HepG2 (cell line): ENCODE data around the gene PLK3. TPM values are rescaled to one million over a fixed set of nuclear protein-coding genes. Genes with fewer than 3 reads are reported as not detected.

Experiments used
- AHR ChIP-seq: IDR thresholded peaks from 2 replicates; pipeline ENCODE4 v1.6.1; 2018; ENCODE audit warnings: missing genetic modification reagents, missing compliant biosample characterization
- BORCS8-MEF2B ChIP-seq: sonication (generic); formaldehyde crosslinking; IDR thresholded peaks from 2 replicates; pipeline ENCODE4 v1.8.0; 2022; ENCODE audit warnings: mild to moderate bottlenecking, missing genetic modification reagents
- GZF1 ChIP-seq: sonication (generic); formaldehyde crosslinking; IDR thresholded peaks from 2 replicates; pipeline ENCODE4 v1.5.1; 2020; ENCODE audit warnings: mild to moderate bottlenecking, missing genetic modification reagents
- HMGA1 ChIP-seq: sonication (generic); formaldehyde crosslinking; conservative IDR thresholded peaks from 2 replicates; pipeline ENCODE4 v1.4.0; 2020; ENCODE audit warnings: missing genetic modification reagents
- ISL2 ChIP-seq: sonication (generic); formaldehyde crosslinking; IDR thresholded peaks from 2 replicates; pipeline ENCODE4 v1.5.0; 2020; ENCODE audit warnings: missing genetic modification reagents
- KMT2B ChIP-seq: IDR thresholded peaks from 2 replicates; pipeline ENCODE4 v1.6.1; 2016; ENCODE audit warnings: missing genetic modification reagents, missing compliant biosample characterization
- MAFK ChIP-seq, 2 experiments: IDR thresholded peaks in 1 of 2; conservative IDR thresholded peaks in 1 of 2; 2 replicates each; pipeline ENCODE4 v1.6.1; 2011; ENCODE audit warnings: improper control_type of control experiment in 2 of 2, low read length in 2 of 2
- MIER3 ChIP-seq: IDR thresholded peaks from 2 replicates; pipeline ENCODE4 v1.6.1; 2016; ENCODE audit warnings: missing compliant biosample characterization, borderline replicate concordance
- NRL ChIP-seq: sonication (generic); formaldehyde crosslinking; IDR thresholded peaks from 2 replicates; pipeline ENCODE4 v1.5.0; 2020; ENCODE audit warnings: missing genetic modification reagents, mild to moderate bottlenecking, moderate library complexity, borderline replicate concordance
- PHF5A ChIP-seq: IDR thresholded peaks from one replicate; pipeline ENCODE4 v1.6.1; 2018; ENCODE audit warnings: low read depth, missing genetic modification reagents; ENCODE audit not compliant: unreplicated experiment
- SAP130 ChIP-seq: IDR thresholded peaks from 2 replicates; pipeline ENCODE4 v1.6.1; 2016; ENCODE audit warnings: low read depth
- SETDB1 ChIP-seq: sonication (generic); formaldehyde crosslinking; IDR thresholded peaks from 2 replicates; pipeline ENCODE4 v1.5.1; 2020; ENCODE audit warnings: missing genetic modification reagents, mild to moderate bottlenecking, borderline replicate concordance
- SRY ChIP-seq: sonication (generic); formaldehyde crosslinking; IDR thresholded peaks from 2 replicates; pipeline ENCODE4 v1.8.0; 2022; ENCODE audit warnings: mild to moderate bottlenecking, missing genetic modification reagents
- TMF1 ChIP-seq: sonication (generic); formaldehyde crosslinking; IDR thresholded peaks from 2 replicates; pipeline ENCODE4 v1.8.1; 2022; ENCODE audit warnings: low read depth, missing genetic modification reagents
- ZFX ChIP-seq: sonication (generic); formaldehyde crosslinking; IDR thresholded peaks from 2 replicates; pipeline ENCODE4 v1.4.0; 2020; ENCODE audit warnings: mild to moderate bottlenecking, low read depth, missing genetic modification reagents, moderate library complexity
- ZIK1 ChIP-seq: sonication (generic); formaldehyde crosslinking; IDR thresholded peaks from 2 replicates; pipeline ENCODE4 v1.5.0; 2020; ENCODE audit warnings: mild to moderate bottlenecking, low read depth, missing genetic modification reagents, borderline replicate concordance
- ZNF121 ChIP-seq: sonication (generic); formaldehyde crosslinking; IDR thresholded peaks from 2 replicates; pipeline ENCODE4 v1.5.0; 2020; ENCODE audit warnings: mild to moderate bottlenecking, missing genetic modification reagents
- ZNF563 ChIP-seq: sonication (generic); formaldehyde crosslinking; IDR thresholded peaks from 2 replicates; pipeline ENCODE4 v1.8.0; 2022; ENCODE audit warnings: mild to moderate bottlenecking, moderate library complexity, missing genetic modification reagents
- ZNF766 ChIP-seq: sonication (generic); formaldehyde crosslinking; IDR thresholded peaks from 2 replicates; pipeline ENCODE4 v1.5.0; 2020; ENCODE audit warnings: missing genetic modification reagents, borderline replicate concordance
- ZNF780A ChIP-seq: sonication (generic); formaldehyde crosslinking; IDR thresholded peaks from 2 replicates; pipeline ENCODE4 v1.8.0; 2022; ENCODE audit warnings: mild to moderate bottlenecking, missing genetic modification reagents, moderate library complexity
- ZXDC ChIP-seq: sonication (generic); formaldehyde crosslinking; IDR thresholded peaks from 2 replicates; pipeline ENCODE4 v1.5.0; 2020; ENCODE audit warnings: mild to moderate bottlenecking, missing genetic modification reagents
- polyA plus RNA-seq, 8 experiments: library from polyadenylated mRNA; depleted of rRNA in 3 of 8; stranded (reverse) in 7 of 8; unstranded in 1 of 8; fragments of >200 nt; fragmentation: Illumina TruSeq in 4 of 8; extraction: Trizol in 4 of 8; gene quantifications; 2 replicates each; pipeline versions ENCODE4 v1.2.1 to v1.2.3, GENCODE V29; 2011 to 2016; ENCODE audit warnings: low read depth in 4 of 8, missing spikeins in 1 of 8, mixed read lengths in 1 of 8; ENCODE audit not compliant: insufficient read depth in 1 of 8
- total RNA-seq, 5 experiments: library from RNA; depleted of rRNA; stranded (reverse); fragments of >200 nt; fragmentation: Illumina TruSeq; extraction: Trizol; gene quantifications; 2 replicates each; pipeline ENCODE4 v1.2.3, GENCODE V29; 2016; ENCODE audit warnings: low read depth in 1 of 5
- TF ChIP-seq, protein P1 (sequence below): sonication (generic); formaldehyde crosslinking; IDR thresholded peaks from 2 replicates; pipeline ENCODE4 v1.9.0; 2021; ENCODE audit warnings: missing genetic modification reagents, mild to moderate bottlenecking, borderline replicate concordance
- TF ChIP-seq, protein P2 (sequence below): sonication (generic); formaldehyde crosslinking; IDR thresholded peaks from 2 replicates; pipeline ENCODE4 v1.4.0; 2020; ENCODE audit warnings: missing genetic modification reagents

PLK3 gene
- total and polyA plus RNA-seq, 2 of the 13 experiments (the other 11 are each of a cell fraction or from before 2014, with no cell fraction given), result 9.8 to 16.9 TPM

DNA sequence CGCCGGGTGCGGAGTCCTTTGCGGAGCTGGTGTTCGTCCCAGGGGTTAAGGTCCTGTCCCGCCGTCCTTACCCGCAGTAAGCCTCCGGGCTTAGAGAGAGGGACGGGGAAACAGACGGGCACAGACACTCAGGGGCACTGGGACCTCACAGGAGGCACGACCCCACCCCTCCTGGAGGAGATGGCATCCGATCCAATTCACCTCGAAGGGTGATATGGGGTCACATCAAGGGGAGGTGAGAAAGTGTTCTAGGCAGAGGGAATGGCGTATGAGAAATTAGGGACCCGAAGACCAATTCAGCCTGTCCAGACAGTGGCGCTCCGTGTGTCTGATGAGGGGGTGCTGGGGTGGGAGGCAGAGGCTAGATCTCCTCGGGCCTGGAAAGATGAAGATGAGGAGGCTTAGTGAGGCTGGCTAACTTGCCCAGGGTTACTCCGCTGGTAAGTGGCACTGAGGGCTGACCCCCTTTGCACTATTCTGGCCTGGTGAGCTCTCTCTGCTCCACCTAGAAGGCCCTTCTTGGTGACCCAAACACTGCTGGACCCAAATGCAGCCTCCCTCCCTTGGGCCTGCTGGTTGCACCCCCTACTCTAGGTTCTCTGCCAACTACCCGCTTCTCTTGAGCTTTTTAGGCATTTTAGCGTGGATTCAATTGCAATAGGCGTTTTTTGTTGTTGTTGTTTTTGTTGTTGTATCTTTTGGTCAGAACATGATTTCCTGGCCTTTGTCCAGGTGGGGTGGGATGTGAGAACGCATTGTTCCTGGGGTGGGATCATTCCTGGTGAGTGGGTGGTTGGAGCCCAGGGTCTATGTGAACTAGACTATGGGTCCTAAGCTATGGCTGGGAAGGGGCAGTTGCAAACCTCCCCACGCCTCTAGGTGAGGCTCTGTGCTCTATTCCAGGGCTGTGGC is 20.4 kb downstream of the PLK3 start (continued):
- TF ChIP-seq TMF1 (CRISPR knock-in tag), result no peak
- TF ChIP-seq, protein P1, sequence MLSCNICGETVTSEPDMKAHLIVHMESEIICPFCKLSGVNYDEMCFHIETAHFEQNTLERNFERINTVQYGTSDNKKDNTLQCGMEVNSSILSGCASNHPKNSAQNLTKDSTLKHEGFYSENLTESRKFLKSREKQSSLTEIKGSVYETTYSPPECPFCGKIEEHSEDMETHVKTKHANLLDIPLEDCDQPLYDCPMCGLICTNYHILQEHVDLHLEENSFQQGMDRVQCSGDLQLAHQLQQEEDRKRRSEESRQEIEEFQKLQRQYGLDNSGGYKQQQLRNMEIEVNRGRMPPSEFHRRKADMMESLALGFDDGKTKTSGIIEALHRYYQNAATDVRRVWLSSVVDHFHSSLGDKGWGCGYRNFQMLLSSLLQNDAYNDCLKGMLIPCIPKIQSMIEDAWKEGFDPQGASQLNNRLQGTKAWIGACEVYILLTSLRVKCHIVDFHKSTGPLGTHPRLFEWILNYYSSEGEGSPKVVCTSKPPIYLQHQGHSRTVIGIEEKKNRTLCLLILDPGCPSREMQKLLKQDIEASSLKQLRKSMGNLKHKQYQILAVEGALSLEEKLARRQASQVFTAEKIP (CRISPR knock-in tag), result no peak
- TF ChIP-seq ISL2 (CRISPR knock-in tag), result no peak
- 0 out of 2 replicates have a peak, but pooled peaks have one; percentile 8 for TF ChIP-seq AHR (CRISPR knock-in tag)
- TF ChIP-seq GZF1 (CRISPR knock-in tag), result no peak
- TF ChIP-seq KMT2B (CRISPR knock-in tag), result no peak; the same call in 1 of the 2 replicates
- TF ChIP-seq SETDB1 (CRISPR knock-in tag), result no peak
- TF ChIP-seq, protein P2, sequence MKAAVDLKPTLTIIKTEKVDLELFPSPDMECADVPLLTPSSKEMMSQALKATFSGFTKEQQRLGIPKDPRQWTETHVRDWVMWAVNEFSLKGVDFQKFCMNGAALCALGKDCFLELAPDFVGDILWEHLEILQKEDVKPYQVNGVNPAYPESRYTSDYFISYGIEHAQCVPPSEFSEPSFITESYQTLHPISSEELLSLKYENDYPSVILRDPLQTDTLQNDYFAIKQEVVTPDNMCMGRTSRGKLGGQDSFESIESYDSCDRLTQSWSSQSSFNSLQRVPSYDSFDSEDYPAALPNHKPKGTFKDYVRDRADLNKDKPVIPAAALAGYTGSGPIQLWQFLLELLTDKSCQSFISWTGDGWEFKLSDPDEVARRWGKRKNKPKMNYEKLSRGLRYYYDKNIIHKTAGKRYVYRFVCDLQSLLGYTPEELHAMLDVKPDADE (CRISPR knock-in tag), result no peak
- TF ChIP-seq SAP130 (CRISPR knock-in tag), result no peak
- no peak for TF ChIP-seq ZIK1
- no peak for TF ChIP-seq HMGA1
- TF ChIP-seq BORCS8-MEF2B (CRISPR knock-in tag), result 0 out of 2 replicates have a peak, but pooled peaks have one; percentile 62
- no peak for TF ChIP-seq SRY (CRISPR knock-in tag)
- no peak for TF ChIP-seq ZXDC
- peak; percentile 18 for TF ChIP-seq ZFX (CRISPR knock-in tag)
- TF ChIP-seq ZNF766 (CRISPR knock-in tag), result 0 out of 2 replicates have a peak, but pooled peaks have one; percentile 21
- no peak for TF ChIP-seq MAFK (conservative IDR thresholded peaks at IDR 0.05 in 1 of 2, IDR thresholded peaks at IDR 0.05 in 1 of 2; ENCODE audit: low read length in 2 of 2)
- 0 out of 2 replicates have a peak, but pooled peaks have one; percentile 36 for TF ChIP-seq ZNF121
- no peak for TF ChIP-seq ZNF563 (CRISPR knock-in tag)
- no peak for TF ChIP-seq ZNF780A (CRISPR knock-in tag)
- no peak for TF ChIP-seq NRL (CRISPR knock-in tag)
- TF ChIP-seq PHF5A (CRISPR knock-in tag), result peak; percentile 79
- peak; percentile 3; the same call in 1 of the 2 replicates for TF ChIP-seq MIER3
